GM23248 (cell line): Measurements from ENCODE around the gene RNF157. TPM values are rescaled to one million over a fixed set of nuclear protein-coding genes. Genes with fewer than 3 reads are reported as not detected.

Experiments
- DNase-seq: peaks from one replicate; pipeline ENCODE4 v3.0.0-alpha.2; 2015
- H2AFZ ChIP-seq: fragments of 200-600 bp; sonication (generic); 2 replicates; pipeline ENCODE4 v1.6.1; 2016; ENCODE audit warnings: antibody characterized with exemption
- H3F3A ChIP-seq: fragments of 200-600 bp; sonication (generic); 2 replicates; pipeline ENCODE4 v1.6.1; 2016; ENCODE audit warnings: mild to moderate bottlenecking, antibody characterized with exemption, mixed run types; ENCODE audit not compliant: insufficient read depth
- H3K27ac ChIP-seq: fragments of 200-600 bp; sonication (generic); 2 replicates; pipeline ENCODE4 v1.5.1; 2016; ENCODE audit warnings: mild to moderate bottlenecking
- H3K27me3 ChIP-seq: fragments of 200-600 bp; sonication (generic); replicated peaks from 2 replicates; pipeline ENCODE4 v1.6.1; 2016; ENCODE audit warnings: mild to moderate bottlenecking; ENCODE audit not compliant: insufficient read depth
- H3K36me3 ChIP-seq: fragments of 200-600 bp; sonication (generic); 2 replicates; pipeline ENCODE4 v1.6.1; 2016; ENCODE audit warnings: low read depth, mild to moderate bottlenecking
- H3K4me1 ChIP-seq: fragments of 200-600 bp; sonication (generic); 2 replicates; pipeline ENCODE4 v1.6.1; 2016; ENCODE audit warnings: mild to moderate bottlenecking; ENCODE audit not compliant: insufficient read depth
- H3K4me2 ChIP-seq: fragments of 200-600 bp; sonication (generic); one replicate; pipeline ENCODE4 v1.6.1; 2016; ENCODE audit warnings: mild to moderate bottlenecking; ENCODE audit not compliant: unreplicated experiment
- H3K4me3 ChIP-seq: fragments of 200-600 bp; sonication (generic); 2 replicates; pipeline ENCODE4 v1.5.1; 2016; ENCODE audit warnings: mild to moderate bottlenecking
- H3K79me2 ChIP-seq: fragments of 200-600 bp; sonication (generic); 2 replicates; pipeline ENCODE4 v1.6.1; 2016; ENCODE audit warnings: mild to moderate bottlenecking; ENCODE audit not compliant: insufficient read depth
- H3K9ac ChIP-seq: fragments of 200-600 bp; sonication (generic); 2 replicates; pipeline ENCODE4 v1.6.1; 2016; ENCODE audit warnings: mild to moderate bottlenecking
- H3K9me2 ChIP-seq: fragments of 200-600 bp; sonication (generic); 2 replicates; pipeline ENCODE4 v1.6.1; 2016; ENCODE audit warnings: mixed run types, mild to moderate bottlenecking, moderate library complexity; ENCODE audit not compliant: insufficient read depth
- H3K9me3 ChIP-seq: fragments of 200-600 bp; sonication (generic); one replicate; pipeline ENCODE4 v1.6.1; 2017; ENCODE audit warnings: low read depth
- H4K20me1 ChIP-seq: fragments of 200-600 bp; sonication (generic); 2 replicates; pipeline ENCODE4 v1.6.0; 2016; ENCODE audit not compliant: insufficient read depth
- EZH2 ChIP-seq: fragments of 200-600 bp; sonication (generic); IDR thresholded peaks from 2 replicates; pipeline ENCODE4 v1.6.1; 2018; ENCODE audit warnings: antibody characterized with exemption, mild to moderate bottlenecking; ENCODE audit not compliant: insufficient read depth, poor library complexity, severe bottlenecking
- EZH2phosphoT487 ChIP-seq: fragments of 200-600 bp; sonication (generic); IDR thresholded peaks from 2 replicates; pipeline ENCODE4 v1.6.1; 2018; ENCODE audit warnings: antibody characterized with exemption, moderate library complexity, mild to moderate bottlenecking, low read depth; ENCODE audit not compliant: insufficient read depth
- WGBS, 2 experiments: methylation state at CpG; one replicate each; pipeline ENCODE4 v1.1.6; 2015 to 2017; ENCODE audit warnings: low lambda C conversion rate in 2 of 2, low coverage in 1 of 2; ENCODE audit errors: missing lambda C conversion rate in 2 of 2; 5-methylcytosine and 5-hydroxymethylcytosine counted together
- in situ Hi-C: fragments of 300-500 bp; cut with MboI; formaldehyde crosslinking; loops from 2 replicates; pipeline ENCODE4 v1.15.0; 2020
- polyA plus RNA-seq: library from polyadenylated mRNA; unstranded; fragments of >200 nt; fragmentation: Nextera tagmentation; extraction: Ambion mirVana; gene quantifications from 2 replicates; pipeline ENCODE4 v1.2.1, GENCODE V29; 2016
- total RNA-seq: library from RNA; depleted of rRNA; stranded (reverse); fragments of >200 nt; shearing (Covaris generic); gene quantifications from 2 replicates; pipeline ENCODE4 v1.2.3, GENCODE V29; 2014

RNF157 gene
- total and polyA plus RNA-seq, 2 experiments from 2014 or later = 0.31 to 4.0 TPM

DNA sequence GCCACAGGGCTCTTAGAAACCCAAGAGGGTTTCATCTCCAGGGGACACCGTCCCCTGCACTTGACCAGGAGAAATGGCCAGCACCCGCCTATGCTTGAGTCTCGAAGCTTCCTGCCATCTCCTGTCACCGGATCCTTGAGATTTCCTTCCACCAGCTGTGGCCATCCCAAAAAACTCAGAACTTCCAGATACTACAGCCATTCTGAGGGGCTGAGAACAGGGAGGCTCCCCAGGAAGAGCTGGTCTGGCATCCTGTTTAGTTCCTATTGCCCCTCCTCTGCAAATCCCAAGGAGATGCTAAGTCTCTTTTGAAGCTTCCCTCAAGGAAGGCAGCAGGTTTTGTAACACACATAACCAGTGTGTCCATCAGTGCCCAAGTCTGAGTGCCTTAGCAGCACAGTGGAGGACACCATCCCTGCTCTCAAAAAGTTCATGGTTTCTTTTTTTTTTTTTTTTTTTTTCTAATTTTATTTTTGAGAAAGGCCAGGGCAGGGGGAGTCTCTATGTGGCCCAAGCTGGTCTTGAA is 26.8 kb upstream of the RNF157 start:
- Histone ChIP-seq H3K4me2 (peak overlapping the region; percentile 97), H3K27ac (no peak overlapping the region), H3K4me1 (peaks cover 22% of the 10 kb centered on the region), H3K4me3 (peak overlapping the region; percentile 88), H3F3A (peaks cover 7% of the 10 kb centered on the region), H4K20me1 (no peaks in the 10 kb centered on the region), H3K79me2 (peaks cover 44% of the 10 kb centered on the region), H2AFZ (no peak overlapping the region), H3K9me2 (no peaks in the 10 kb centered on the region), H3K36me3 (no peaks in the 10 kb centered on the region), H3K27me3 (no peaks in the 10 kb centered on the region), H3K9me3 (no peaks in the 10 kb centered on the region), H3K9ac (peak overlapping the region; percentile 98; the same call in 1 of the 2 replicates)
- no peak for TF ChIP-seq EZH2
- TF ChIP-seq EZH2phosphoT487 = no peak
- in situ Hi-C loops = no loop called here
- 92 to 96% methylated on average over 4 of the region's 4 CpGs for WGBS, 2 experiments
- DNase-seq = no peak

DNA sequence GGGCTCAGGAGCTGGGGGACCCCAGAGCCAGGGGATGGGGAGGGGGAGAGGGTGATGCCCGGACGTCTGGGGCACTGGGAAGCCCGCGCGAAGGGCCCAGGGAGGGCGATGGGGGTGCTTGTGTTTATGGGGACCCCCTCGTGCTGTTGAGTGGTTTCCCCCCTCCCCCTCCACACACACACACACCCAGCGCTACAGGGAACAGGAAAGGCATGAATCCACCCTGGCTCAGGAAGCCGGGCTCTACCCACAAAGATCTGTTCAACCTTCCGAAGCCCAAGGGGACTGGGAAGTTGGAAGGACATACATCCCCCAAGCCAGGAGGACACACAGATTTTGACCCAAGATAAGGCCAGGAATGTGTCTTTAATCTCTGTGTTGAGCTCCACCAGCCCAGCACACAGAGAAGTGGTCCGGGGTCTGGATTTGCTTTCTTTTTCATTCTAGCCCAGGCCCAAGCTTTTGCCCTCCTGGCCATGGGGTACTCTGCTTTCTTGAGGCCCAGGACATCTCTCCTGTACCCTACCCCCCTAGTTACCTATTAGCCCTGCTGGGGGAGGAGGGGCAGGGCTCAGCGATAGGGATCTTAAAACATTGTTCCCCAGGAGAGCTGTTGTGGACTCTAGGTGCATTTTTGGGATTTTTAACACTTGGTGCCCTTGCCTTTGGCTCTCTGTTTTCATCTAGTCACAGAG is 26.1 kb upstream of the RNF157 start:
- H3K9me3 ChIP-seq = no peaks in the 10 kb centered on the region
- peaks cover 44% of the 10 kb centered on the region for H3K79me2 ChIP-seq
- WGBS, 2 experiments = 7 to 15% methylated on average over 5 to 11 of the region's 12 CpGs
- peak overlapping the region; percentile 98 for H3K9ac ChIP-seq
- H3K36me3 ChIP-seq = no peaks in the 10 kb centered on the region
- H3K27ac ChIP-seq = peak overlapping the region; percentile 72
- H3K4me3 ChIP-seq = peak overlapping the region; percentile 88
- H3K4me1 ChIP-seq = peaks cover 22% of the 10 kb centered on the region
- H3K4me2 ChIP-seq = peak overlapping the region; percentile 97
- no peak for TF ChIP-seq EZH2phosphoT487
- TF ChIP-seq EZH2 = no peak
- no peak overlapping the region for H2AFZ ChIP-seq
- H3K27me3 ChIP-seq = no peaks in the 10 kb centered on the region
- H3K9me2 ChIP-seq = no peaks in the 10 kb centered on the region
- peak; percentile 60 for DNase-seq
- in situ Hi-C loops = no loop called here
- H4K20me1 ChIP-seq = no peaks in the 10 kb centered on the region
- peaks cover 7% of the 10 kb centered on the region for H3F3A ChIP-seq

DNA sequence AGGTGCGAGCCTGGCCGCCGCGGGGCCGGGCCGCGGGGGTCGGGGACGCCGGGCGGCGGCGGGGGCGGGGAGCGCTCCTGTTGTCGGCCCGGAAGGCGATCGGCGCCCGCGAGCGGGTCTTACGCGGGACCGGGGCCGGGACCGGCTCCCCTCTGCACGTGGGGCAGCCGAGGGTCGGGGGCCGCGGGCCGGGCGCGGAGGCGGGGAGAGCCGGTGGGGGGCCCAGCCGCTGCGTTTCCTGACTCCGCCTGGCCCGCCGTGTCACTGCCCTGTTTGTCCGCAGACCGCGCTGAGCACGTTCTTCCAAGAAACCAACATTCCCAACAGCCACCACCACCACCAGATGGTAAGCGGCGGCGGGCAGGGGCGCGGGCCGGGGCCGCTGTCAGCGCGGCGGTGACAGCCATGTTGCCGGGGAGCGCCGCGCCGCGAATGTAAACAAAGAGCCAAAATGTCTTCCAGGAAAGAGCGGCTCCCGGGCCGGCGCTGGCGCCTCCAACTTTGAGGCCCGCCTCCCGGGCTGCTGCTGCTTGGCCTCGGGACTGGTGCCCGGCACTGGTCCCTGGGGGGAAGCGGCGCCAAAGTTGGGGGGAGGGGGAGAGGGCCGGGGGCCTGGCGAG is 25.4 kb upstream of the RNF157 start:
- TF ChIP-seq EZH2phosphoT487 (no peak), EZH2 (no peak)
- Histone ChIP-seq H3K9me3 (no peaks in the 10 kb centered on the region), H3K9me2 (no peaks in the 10 kb centered on the region), H4K20me1 (no peaks in the 10 kb centered on the region), H3K79me2 (peaks cover 44% of the 10 kb centered on the region), H3K27ac (peak overlapping the region; percentile 72), H3K36me3 (no peaks in the 10 kb centered on the region), H3K4me1 (peaks cover 22% of the 10 kb centered on the region), H3K4me2 (peak overlapping the region; percentile 97), H3F3A (peaks cover 7% of the 10 kb centered on the region), H3K4me3 (peak overlapping the region; percentile 88), H3K9ac (peak overlapping the region; percentile 98), H2AFZ (no peak overlapping the region), H3K27me3 (no peaks in the 10 kb centered on the region)
- WGBS, 2 experiments = 0 to 1% methylated on average over 30 to 32 of the region's 76 CpGs
- DNase-seq = peak; percentile 81
- in situ Hi-C loops = no loop called here

DNA sequence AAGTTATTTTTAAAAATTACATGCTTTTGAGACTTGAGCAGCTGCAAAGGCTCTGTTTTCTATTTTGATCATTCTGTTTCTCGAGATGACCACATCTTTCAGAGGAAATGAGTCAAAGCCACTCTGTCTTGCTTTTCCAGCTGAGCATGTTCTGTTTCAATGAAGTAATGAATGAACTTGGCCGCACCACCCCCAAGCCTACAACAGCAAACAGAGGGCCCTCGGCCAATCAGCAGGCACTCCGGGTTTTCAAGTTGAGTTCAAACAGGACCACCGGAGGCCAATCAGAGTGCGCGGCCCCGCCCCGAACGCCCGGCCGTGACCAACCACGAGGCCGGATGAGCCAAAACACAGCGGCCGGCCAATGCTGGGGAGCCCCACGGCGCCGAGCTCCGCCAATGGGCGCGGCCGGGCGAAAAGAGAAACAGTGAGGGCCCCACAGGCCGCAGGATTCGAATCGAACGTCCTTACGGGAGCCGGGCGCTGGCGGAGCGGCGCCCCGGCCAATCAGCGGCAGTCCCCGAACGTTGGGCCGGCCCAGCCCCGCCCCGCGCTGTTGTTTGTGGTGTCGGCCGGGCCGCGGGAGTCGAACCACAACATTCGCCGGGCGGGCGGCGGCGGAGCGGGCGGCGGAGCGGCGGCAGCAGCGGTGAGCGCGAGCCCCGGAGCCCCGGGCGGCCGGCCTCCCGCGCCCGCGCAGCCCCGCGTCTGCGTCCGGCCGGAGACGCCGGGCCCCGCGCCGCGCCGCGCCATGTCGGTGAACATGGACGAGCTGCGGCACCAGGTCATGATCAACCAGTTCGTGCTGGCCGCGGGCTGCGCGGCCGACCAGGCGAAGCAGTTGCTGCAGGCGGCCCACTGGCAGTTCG is 24.7 kb upstream of the RNF157 start, which contains the start of gene UBALD2:
Gene UBALD2 (plus strand): TSS at position 594 of the 869 bp plus-strand sequence. CDS start 158 bp downstream, at position 752.
- peaks cover 7% of the 10 kb centered on the region for H3F3A ChIP-seq
- no peaks in the 10 kb centered on the region for H4K20me1 ChIP-seq
- peaks cover 44% of the 10 kb centered on the region for H3K79me2 ChIP-seq
- peak; percentile 99 for DNase-seq
- H3K27me3 ChIP-seq = no peaks in the 10 kb centered on the region
- H3K9ac ChIP-seq = peak within 1 kb of the TSS; percentile 98
- 1 to 2% methylated on average over 40 to 63 of the region's 94 CpGs for WGBS, 2 experiments
- TF ChIP-seq EZH2phosphoT487 (no peak), EZH2 (no peak)
- peak within 1 kb of the TSS; percentile 88 for H3K4me3 ChIP-seq
- no peaks in the 10 kb centered on the region for H3K36me3 ChIP-seq
- peak within 1 kb of the TSS; percentile 97 for H3K4me2 ChIP-seq
- H3K9me2 ChIP-seq = no peaks in the 10 kb centered on the region
- peaks cover 22% of the 10 kb centered on the region for H3K4me1 ChIP-seq
- peak within 1 kb of the TSS; percentile 32; the same call in 1 of the 2 replicates for H2AFZ ChIP-seq
- peak within 1 kb of the TSS; percentile 72 for H3K27ac ChIP-seq
- in situ Hi-C loops = no loop called here
- H3K9me3 ChIP-seq = no peaks in the 10 kb centered on the region
